Heart left ventricle (tissue), 16 donors: ENCODE data around the gene LBHD1. TPM values are rescaled to one million over a fixed set of nuclear protein-coding genes. Genes with fewer than 3 reads are reported as not detected.

Experiments used
- ATAC-seq, 4 donors: fragments of 200-7000 bp; cut with Tn5 transposase; one replicate each; pipeline ENCODE4 v1.9.1; 2020 to 2022; ENCODE audit warnings: moderate library complexity in 4 of 4, mild to moderate bottlenecking in 3 of 4, moderate number of reproducible peaks in 1 of 4
- DNase-seq, 5 donors: peaks; one replicate each; pipeline ENCODE4 v3.0.0-alpha.2; 2020
- H3K27ac ChIP-seq, 12 donors: fragments of 200-600 bp; sonication (generic) in 4 of 12; one replicate each; pipeline versions ENCODE4 v1.5.0 to v1.8.0; 2016 to 2022; ENCODE audit warnings: mild to moderate bottlenecking in 2 of 12
- H3K27me3 ChIP-seq, 9 donors: fragments of 200-600 bp; sonication (generic) in 2 of 9; one replicate each; pipeline versions ENCODE4 v1.5.1 to v1.8.0; 2016 to 2022; ENCODE audit warnings: mild to moderate bottlenecking in 3 of 9
- H3K36me3 ChIP-seq, 9 donors: fragments of 200-600 bp; sonication (generic) in 2 of 9; one replicate each; pipeline versions ENCODE4 v1.5.0 to v1.8.0; 2018 to 2022; ENCODE audit warnings: mild to moderate bottlenecking in 2 of 9
- H3K4me1 ChIP-seq, 12 donors: fragments of 200-600 bp; sonication (generic) in 4 of 12; one replicate each; pipeline versions ENCODE4 v1.5.0 to v1.8.0; 2016 to 2022; ENCODE audit warnings: mild to moderate bottlenecking in 3 of 12
- H3K4me3 ChIP-seq, 12 donors: fragments of 200-600 bp; sonication (generic) in 4 of 12; one replicate each; pipeline versions ENCODE4 v1.5.0 to v1.8.0; 2017 to 2022; ENCODE audit warnings: mild to moderate bottlenecking in 9 of 12, moderate library complexity in 4 of 12
- H3K9me3 ChIP-seq, 12 donors: fragments of 200-600 bp; sonication (generic) in 4 of 12; one replicate each; pipeline versions ENCODE4 v1.5.0 to v1.8.0; 2016 to 2022; ENCODE audit warnings: mild to moderate bottlenecking in 1 of 12
- CTCF ChIP-seq, 12 donors: fragments of 200-600 bp; sonication (generic) in 4 of 12; IDR thresholded peaks; one replicate each; pipeline versions ENCODE4 v1.5.0 to v1.8.0; 2018 to 2022; ENCODE audit warnings: antibody characterized with exemption in 12 of 12, mild to moderate bottlenecking in 5 of 12
- POLR2A ChIP-seq, 2 donors: fragments of 450-650 bp; IDR thresholded peaks; one replicate each; pipeline ENCODE4 v1.6.1; 2017; ENCODE audit warnings: antibody characterized with exemption in 2 of 2, mild to moderate bottlenecking in 2 of 2, moderate library complexity in 2 of 2
- WGBS, 4 donors: extraction: QIAGEN DNeasy Blood & Tissue Kit in 2 of 4; methylation state at CpG; one replicate each; pipeline versions ENCODE4 v1.1.5 to v1.1.7; 2013 to 2018; 5-methylcytosine and 5-hydroxymethylcytosine counted together
- intact Hi-C, 10 donors: fragments of 100-400 bp; cut with DNase I; formaldehyde crosslinking; loops; one replicate each; pipeline versions ENCODE4 v1.11.1 to v1.14.2; 2022
- polyA plus RNA-seq, 2 donors: library from polyadenylated mRNA; stranded (reverse); fragments of 200-250 nt; gene quantifications; one replicate each; pipeline ENCODE4 v1.2.3, GENCODE V29; 2013
- total RNA-seq, 9 donors: library from RNA; depleted of rRNA in 2 of 9; stranded (reverse); fragments of >200 nt in 2 of 9; fragmentation: NEBNext Ultra II Directional in 3 of 9; extraction: Animal tissue kit (Norgen Biotek cat#: 25700) in 3 of 9; gene quantifications; one replicate each; pipeline versions ENCODE4 v1.1.0 to v1.2.4, GENCODE V29; 2016 to 2023
- donor health status: ischemic (EF 13 %, LVEDD 7.1; RV severe dilation, severe dysfunction).
- donor health status: healthy with polysubstance abuse.
- donor health status: DM: no; HTN: yes; CAD: no.
- donor health status: DM: no; HTN: no; CAD: no.
- donor health status: ischemic (EF 25% LVEDD 6.9; RV normal size, moderate dysfunction).
- donor health status: ischemic (EF 25% LVEDD 5.7; RV mildly dilated, moderate dysfunction).
- donor health status: healthy.
- donor health status: DM: yes; HTN: yes; CAD: no.
- donor health status: ischemic (EF 35%, LVEDD 5.7; RV mildly dilated, moderate dysfunction).
- donor health status: nonischemic (EF 11% LVEDD 7.7; RV severe dilation, severe dysfunction).
- donor health status: DM: yes; HTN: yes; CAD: no.
- donor health status: PGD.
- donor health status: ischemic (EF 29% LVEDD 5.4; RV normal size, mild dysfunction).
- donor health status: nonischemic (EF 23%, LVEDD 6.1; RV moderate dilation, normal function).

The LBHD1 gene
- total and polyA plus RNA-seq, 11 donors: 1.4 to 6.3 (median 2.4) TPM

GRCh38 chr11:62645671-62645945 is 26.5 kb downstream of the LBHD1 start:
- no peaks in the 10 kb centered on the region for H3K27me3 ChIP-seq
- peaks cover 0 to 54% (median 48%) of the 10 kb centered on the region in 9 donors for H3K36me3 ChIP-seq
- peaks cover 0 to 36% (median 22%) of the 10 kb centered on the region in 12 donors for H3K4me1 ChIP-seq
- WGBS, 4 donors: 14 to 17% (median 15%) methylated on average over 11 of the region's 11 CpGs
- peak overlapping the region in 11 of 12 donors; percentile 90 to 98 (median 95) for H3K27ac ChIP-seq
- peak in 1 of 5 donors; percentile 3 for DNase-seq
- H3K9me3 ChIP-seq: no peaks in the 10 kb centered on the region
- intact Hi-C loops: loop anchor here in 3 of 10 donors (5.0 kb wide), 1 partner anchor 33 kb away; the partner anchor contains the start of genes EML3 (in 3 of the 3) and ROM1 (in 3 of the 3)
- peak overlapping the region; percentile 63 to 100 (median 88) for H3K4me3 ChIP-seq
- TF ChIP-seq POLR2A (IDR thresholded peaks at IDR 0.05) (no peak), CTCF (IDR thresholded peaks at IDR 0.05) (no peak)
- no peak for ATAC-seq

- H3K36me3 ChIP-seq: peaks cover 0 to 53% (median 45%) of the 10 kb centered on the region in 9 donors
- no peaks in the 10 kb centered on the region for H3K9me3 ChIP-seq
- peaks cover 0 to 36% (median 22%) of the 10 kb centered on the region in 12 donors for H3K4me1 ChIP-seq
- no peak for DNase-seq
- TF ChIP-seq CTCF (IDR thresholded peaks at IDR 0.05) (no peak), POLR2A (IDR thresholded peaks at IDR 0.05) (no peak)
- no peak for ATAC-seq
- H3K4me3 ChIP-seq: no peak overlapping the region
- 81 to 87% (median 85%) methylated on average over 8 of the region's 8 CpGs for WGBS, 4 donors
- intact Hi-C loops: no loop called here
- no peaks in the 10 kb centered on the region for H3K27me3 ChIP-seq
- H3K27ac ChIP-seq: no peak overlapping the region
These were observed 27.8 kb downstream of the LBHD1 start for GRCh38 chr11:62644220-62644619.

GRCh38 chr11:62632492-62632891 is 39.6 kb downstream of the LBHD1 start:
- intact Hi-C loops: no loop called here

GRCh38 chr11:62627713-62628112 is 44.4 kb downstream of the LBHD1 start:
- DNase-seq: peak in 1 of 5 donors; percentile 25
- Histone ChIP-seq H3K27me3 (no peaks in the 10 kb centered on the region), H3K27ac (no peak overlapping the region), H3K4me1 (peaks cover 0 to 4% (median 0%) of the 10 kb centered on the region in 12 donors), H3K9me3 (no peaks in the 10 kb centered on the region), H3K36me3 (peaks cover 6 to 84% (median 79%) of the 10 kb centered on the region in 9 donors), H3K4me3 (no peak overlapping the region)
- TF ChIP-seq POLR2A (IDR thresholded peaks at IDR 0.05) (no peak), CTCF (IDR thresholded peaks at IDR 0.05) (no peak)
- WGBS, 4 donors: 75 to 85% (median 80%) methylated on average over 3 of the region's 3 CpGs
- intact Hi-C loops: no loop called here
- ATAC-seq: no peak

More at GRCh38 chr11:62632492-62632891, 39.6 kb downstream of the LBHD1 start:
- peak in 1 of 4 donors; percentile 72 for ATAC-seq
- Histone ChIP-seq H3K36me3 (peaks cover 7 to 100% (median 100%) of the 10 kb centered on the region in 9 donors), H3K9me3 (no peaks in the 10 kb centered on the region), H3K27me3 (no peaks in the 10 kb centered on the region), H3K4me1 (peaks cover 0 to 5% (median 0%) of the 10 kb centered on the region in 12 donors), H3K4me3 (no peak overlapping the region), H3K27ac (no peak overlapping the region)
- TF ChIP-seq POLR2A (IDR thresholded peaks at IDR 0.05): no peak
- no peak for TF ChIP-seq CTCF (IDR thresholded peaks at IDR 0.05)
- WGBS, 4 donors: 57 to 71% (median 64%) methylated on average over 3 to 6 of the region's 6 CpGs
- peak in 1 of 5 donors; percentile 21 for DNase-seq
